GM21526 (cell line): ENCODE measurements around the gene IL12RB2.

ENCODE experiments used
- ATAC-seq: cut with Tn5 transposase; IDR thresholded peaks from one replicate; pipeline ENCODE4 v1.9.1; 2021; ENCODE audit warnings: moderate library complexity; ENCODE audit not compliant: unreplicated experiment, low FRiP score

IL12RB2 gene

DNA sequence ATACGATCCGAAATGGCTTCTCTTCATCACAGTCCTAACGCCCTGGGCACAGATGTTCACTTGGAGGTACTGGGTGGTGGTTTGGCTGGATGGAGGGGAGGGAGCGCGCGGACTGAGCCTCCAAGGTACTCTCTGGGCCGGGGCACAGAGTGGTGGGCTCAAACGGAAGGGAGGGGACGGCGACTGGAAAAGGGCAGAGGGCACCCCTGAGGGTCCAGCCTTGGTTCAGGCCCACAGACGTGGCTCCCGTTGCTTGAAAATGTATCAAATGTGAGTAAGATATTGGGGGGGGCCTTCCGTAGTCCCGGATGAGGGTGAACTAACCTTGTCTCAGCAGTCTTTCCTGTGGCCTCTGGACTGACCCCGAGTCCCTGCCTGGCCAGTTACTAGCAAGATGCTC is 463 bp downstream of the IL12RB2 start:
- no peak for ATAC-seq

DNA sequence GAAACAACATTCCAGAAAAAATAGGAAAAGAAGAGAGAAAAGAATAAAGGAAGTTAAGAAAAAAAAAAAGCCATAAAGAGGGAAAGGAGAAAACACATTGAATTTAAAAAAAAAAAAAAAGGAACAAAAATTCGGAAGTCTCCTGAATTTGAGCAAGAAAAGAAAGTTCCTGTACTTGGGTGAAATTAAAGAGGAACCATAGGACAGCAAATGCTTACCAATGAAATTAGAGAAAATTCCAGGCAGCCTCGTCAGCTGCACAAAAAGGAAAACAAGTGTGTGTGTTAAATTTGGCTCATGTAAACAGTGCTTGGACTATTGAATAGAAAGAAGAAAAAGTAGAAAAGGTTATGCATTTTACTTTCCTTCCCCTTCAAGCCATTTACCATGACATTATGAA is 4.9 kb downstream of the IL12RB2 start:
- ATAC-seq, result no peak

DNA sequence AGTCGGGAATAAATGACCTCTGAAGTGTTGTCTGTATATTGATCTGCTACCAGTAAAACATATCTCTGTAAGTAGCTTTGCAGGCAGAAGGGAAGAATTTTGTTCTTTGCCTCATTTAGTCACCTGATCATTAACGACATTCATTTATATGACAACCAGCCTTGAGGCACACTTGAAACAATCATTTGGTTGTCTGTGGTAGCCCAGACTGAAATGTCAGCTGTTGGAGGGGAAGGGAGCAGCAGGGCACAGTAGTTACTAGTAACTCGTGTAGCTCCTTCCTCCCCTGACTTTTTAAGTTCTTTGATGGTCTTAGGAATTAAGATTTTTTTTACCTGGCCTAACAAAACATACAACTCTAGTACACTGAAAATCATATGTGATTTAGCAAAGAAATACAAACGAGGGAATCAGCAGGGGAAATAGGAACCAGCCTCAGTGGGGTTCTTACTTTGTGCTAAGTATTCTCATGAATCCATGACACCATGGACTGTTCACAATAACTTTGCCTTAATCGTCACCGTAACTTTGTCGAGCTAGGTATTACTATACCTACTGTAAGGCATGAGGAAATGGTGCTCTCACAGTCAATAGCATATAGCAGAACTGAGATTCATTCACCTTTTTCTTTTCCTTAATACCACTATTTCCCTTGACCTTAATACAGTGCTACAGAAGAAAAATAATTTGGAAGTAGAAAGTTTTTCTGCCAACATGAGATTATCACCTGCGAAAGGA is 6.4 kb downstream of the IL12RB2 start:
- no peak for ATAC-seq

DNA sequence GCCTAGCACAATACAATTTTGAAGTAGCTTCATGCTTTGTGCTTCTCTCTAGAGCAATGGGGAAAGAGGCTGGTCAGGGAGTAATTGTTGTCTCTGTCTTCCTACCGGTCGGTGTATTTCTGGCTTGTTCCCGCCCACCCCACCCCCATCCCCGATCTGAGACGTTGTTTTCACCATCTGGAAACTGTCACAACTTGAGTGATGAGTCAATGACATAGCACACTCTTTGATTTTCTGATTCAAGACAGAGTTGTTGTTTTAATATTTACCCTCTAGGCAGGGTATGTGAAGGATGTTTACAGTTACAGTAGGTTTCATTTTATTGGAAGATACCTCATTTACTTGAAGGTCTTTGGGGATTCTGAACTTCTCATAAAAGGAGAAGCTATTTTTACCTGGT is 7.0 kb downstream of the IL12RB2 start:
- ATAC-seq, result no peak

DNA sequence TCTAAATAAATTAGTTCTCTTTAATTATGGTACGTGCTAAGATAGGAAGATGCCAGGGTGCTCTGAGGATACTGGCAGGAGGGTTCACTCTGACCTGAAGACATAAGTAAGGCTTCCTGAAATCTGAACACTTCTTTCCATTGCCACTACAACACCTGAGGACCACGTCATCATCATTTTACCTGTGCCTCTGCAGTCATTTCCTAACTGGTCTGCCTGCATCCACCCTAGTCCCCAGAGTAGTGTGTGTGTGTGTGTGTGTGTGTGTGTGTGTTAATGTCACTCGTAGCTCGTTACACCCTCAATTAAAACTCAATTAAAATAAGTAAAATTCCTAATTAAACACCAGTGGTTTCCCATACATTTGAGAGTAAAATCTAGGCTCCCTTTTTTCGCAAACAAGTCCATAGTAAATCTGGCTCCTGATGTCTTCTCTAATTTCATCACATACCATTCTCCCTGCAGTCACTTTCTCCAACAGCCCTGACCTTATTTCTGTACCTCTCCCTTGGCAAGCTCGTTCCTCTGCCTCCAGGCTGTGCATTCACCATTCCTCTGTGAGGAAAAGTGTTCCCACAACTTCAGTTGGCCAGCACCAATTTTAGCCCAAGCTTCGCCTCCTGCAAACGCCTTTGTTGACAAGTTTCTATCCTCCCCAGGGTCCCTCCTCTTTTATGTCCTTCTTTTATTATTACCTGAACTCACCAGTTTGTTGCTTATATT is 8.7 kb downstream of the IL12RB2 start:
- no peak for ATAC-seq

DNA sequence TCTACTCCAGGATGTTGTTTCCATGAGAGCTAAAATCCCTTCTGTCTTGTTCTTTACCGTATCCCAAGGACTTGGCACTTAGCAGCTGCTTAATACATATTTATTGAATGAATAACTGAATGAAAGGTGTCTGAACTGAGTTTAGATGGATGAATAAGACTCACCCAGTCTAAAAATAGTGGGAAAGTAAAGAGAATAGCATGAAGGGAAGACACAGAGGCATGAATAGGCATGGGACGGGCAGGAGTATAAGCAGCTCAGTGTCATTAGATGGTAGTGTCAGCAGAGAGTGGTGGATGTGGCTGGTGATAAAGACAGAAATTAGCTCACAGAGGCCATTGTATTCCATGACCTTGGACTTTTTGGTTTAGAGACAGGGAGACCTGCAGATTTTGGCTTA is 9.2 kb downstream of the IL12RB2 start:
- no peak for ATAC-seq

DNA sequence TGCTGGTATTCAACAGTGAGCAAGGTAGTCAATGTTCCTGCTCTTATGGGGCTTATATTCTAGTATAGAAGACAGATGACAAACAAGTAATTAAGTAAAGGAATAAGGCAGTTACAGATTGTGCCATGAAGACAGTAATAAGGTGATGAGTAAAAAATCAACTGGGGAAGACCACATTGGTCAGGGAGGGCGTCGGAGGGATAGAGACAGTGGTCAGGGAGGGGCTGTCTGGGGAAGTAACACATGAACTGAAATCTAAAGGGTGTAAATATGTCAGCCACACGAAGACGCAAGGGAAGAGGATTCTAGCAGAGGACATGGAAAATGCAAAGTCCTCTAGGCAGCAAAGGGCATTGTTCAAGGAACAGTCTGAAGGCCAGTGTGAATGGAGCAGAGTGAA is 10.1 kb downstream of the IL12RB2 start:
- ATAC-seq, result no peak

DNA sequence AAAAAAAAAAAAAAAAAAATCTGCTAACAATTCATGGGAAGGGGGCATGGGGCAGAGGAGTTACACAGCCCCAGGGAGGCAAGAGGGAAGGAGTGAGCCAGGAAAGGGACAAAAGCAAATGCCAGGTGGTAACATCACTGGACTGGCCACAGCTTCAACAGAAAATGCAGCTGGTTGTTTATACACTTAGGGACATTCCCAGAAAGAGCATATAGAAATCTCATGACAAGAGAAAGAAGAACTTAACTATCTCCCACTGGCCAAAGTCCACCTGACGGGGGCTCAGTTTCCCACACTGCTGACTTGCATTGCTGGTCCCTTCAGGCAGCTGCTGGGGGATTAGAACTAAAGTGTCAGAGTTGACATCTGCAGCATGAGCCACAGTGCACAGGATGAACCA is 14.8 kb downstream of the IL12RB2 start:
- ATAC-seq, result no peak

DNA sequence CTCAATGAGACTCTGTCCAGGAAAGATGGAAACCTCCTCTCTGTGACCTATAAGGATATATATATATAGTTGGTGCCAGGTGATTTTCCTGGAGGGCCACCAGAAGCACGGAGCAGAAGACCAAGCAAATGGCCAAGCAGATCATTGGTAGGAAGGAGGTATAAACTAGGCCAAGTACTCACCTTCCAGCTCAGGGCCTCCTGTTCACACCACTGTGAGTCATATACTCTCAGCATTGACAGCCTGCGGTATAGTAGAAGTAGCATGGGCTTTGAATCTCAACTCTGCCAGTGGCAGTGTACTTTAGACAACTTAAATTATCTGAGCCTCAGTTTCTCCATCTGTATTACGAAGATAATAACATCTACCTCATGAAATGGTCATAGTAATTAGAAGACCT is 15.4 kb downstream of the IL12RB2 start:
- no peak for ATAC-seq

DNA sequence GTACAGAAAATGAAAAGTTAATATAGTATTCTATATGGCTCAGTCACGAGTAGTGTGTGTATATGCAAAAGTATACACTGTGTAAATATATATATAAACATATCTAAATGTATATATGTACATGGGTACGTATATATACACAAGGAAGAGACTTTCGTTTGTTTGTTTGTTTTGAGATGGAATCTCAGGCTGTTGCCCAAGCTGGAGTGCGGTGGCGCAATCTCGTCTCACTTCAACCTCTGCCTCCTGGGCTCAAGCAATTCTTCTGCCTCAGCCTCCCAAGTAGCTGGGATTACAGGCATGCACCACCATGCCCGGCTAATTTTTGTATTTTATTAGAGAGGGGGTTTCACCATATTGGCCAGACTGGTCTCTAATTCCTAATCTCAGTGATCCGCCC is 16.4 kb downstream of the IL12RB2 start:
- ATAC-seq, result no peak

DNA sequence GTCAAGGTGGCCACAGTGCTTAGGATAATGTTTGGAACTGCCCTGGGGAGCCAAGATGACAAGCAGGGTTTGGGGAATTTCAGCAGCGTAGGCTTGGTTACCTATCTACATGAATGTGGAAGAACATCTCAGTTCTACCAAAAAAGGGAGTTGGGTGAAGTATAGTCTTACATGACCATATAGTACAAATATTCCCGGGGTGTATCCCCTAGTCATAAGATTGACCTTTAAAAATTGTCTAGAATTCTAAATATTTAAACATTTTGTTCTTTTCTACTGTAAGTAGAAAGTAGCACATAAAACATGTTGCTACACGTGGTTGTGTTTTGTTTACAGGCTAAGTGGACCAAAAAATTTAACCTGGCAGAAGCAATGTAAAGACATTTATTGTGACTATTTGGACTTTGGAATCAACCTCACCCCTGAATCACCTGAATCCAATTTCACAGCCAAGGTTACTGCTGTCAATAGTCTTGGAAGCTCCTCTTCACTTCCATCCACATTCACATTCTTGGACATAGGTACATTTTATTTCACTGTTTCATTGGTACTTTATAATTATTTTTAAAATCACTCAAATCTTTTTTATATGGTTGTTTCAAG is 20.3 kb downstream of the IL12RB2 start:
- ATAC-seq, result no peak

DNA sequence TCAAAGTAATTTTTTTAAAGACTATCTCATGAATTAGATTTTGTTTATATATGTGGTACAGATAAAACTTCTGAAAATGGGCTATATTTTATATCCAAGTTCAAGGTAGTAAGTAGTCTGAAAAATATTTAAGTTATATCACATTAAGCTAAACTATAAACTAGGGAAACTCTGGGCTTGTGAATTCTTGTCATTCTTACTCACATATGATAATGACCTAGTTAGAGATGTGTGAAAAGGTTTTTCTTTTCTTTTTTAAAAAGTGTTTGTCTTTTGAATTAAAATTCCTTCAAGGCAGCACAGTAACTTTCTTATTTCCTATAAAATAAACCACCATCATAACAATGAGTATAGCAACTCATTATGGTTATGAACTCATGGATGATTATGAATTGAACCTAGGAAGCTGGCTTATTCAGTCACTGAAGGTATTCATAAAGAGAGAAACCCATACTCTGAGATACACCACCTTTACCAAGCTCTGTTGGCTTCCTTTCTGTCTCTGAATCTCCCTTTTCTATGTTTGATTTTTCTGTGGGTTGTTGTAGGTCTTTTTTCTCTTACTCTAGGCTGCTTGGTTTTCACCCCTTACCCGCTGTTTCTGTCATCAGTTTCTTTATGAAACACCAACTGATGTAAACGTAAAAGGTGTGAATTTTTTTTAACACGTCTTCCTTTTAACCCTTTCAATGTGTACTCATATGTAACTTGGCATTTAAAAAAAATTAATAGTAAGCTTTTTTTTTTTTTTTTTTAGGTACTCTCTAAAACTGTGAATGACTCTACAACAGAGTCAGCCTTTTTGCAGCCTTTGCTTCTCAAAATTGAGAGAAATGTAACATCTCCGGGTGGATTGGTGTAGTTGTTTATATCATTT is 25.2 kb downstream of the IL12RB2 start:
- peak; percentile 88 for ATAC-seq

DNA sequence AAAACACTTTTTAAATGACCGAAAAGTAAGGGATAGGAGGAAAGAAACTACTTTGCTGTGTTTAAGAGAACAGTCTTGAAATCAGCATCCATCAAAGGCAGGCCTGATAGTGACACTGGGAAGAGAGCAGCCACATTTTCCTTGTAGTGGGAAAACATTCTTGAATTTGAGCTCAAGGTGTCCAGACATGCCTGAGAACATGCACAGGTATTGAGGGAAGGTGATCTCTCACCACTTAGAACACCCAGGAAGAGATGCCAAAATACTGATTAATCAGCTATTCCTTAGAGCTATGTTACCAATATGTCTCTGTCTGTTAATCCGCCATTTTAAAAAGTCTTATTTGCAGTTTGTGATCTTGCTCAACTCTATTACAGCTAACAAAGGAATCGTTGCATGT is 25.9 kb downstream of the IL12RB2 start:
- no peak for ATAC-seq

DNA sequence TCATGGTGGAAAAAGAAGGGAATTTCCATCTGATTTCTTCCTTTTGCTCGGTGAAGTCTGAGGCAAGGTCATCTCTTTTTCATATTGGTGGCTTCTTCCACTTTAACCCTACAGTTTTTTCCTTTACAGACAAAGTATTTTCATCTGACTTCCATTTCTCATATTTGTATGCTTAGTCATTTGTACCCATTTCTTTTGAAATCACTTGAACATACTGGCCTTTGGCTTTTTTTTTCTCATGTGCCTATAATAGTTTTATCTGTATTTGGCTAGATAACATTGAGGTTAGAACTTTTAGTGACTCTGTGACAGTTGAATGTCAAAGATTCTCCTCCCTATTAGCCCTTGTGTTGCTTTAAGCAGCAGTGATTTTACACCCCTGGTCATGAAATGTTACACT is 27.7 kb downstream of the IL12RB2 start:
- ATAC-seq, result no peak

DNA sequence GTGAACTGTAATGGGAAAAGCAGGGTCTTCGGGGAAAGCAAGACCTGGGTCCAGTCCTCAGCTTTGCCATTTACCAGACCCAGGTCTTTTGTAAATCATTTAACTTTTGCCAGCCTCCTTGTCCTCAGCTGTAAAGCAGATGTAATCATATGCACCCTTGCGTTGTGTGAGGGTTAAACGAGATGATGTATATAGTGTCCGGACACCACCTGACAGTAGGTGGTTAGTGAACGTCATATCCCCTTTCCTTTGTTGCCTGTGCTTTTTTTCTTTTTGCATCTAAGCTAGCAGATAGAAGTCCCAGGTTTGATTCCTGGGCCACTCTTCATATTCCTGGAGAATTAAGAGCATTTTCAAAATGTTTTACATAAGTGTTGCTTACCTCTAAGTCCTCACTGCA is 28.5 kb downstream of the IL12RB2 start:
- ATAC-seq, result no peak

DNA sequence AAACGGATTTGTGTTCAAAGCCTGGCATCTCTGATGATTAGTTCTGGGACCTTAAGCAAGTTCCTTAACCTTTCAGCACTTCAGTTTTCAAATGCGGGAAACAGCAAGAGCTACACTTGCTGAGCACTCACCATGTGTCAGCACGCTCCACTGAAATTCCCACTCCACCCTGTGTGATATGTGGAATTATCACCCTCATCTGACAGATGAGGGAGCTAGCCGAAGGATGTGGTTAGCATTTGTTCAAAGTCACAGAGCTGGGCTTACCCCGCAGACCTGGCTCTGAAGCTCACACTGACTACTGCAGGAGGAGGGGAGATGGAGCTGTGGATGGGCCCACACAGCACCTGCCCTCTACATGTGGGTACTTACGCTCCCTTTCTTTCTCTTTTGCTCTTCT is 29.1 kb downstream of the IL12RB2 start:
- ATAC-seq, result no peak

DNA sequence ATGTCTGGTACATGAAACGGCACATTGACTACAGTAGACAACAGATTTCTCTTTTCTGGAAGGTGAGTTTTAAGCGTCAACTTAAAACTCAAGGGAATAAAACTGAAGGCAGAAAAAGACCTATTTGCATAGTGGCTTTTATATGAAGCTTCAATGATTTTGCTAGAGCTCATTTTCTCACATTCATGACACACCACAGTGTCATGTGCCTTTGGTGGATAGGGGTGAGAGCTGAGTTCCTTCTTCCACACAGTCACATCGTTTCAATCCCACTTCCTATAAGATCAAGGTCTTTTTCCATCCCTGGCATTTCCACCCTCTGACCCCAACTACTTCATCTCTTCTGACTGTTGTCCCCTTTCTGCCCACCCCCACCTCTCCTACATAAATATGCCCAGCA is 31.0 kb downstream of the IL12RB2 start:
- no peak for ATAC-seq

DNA sequence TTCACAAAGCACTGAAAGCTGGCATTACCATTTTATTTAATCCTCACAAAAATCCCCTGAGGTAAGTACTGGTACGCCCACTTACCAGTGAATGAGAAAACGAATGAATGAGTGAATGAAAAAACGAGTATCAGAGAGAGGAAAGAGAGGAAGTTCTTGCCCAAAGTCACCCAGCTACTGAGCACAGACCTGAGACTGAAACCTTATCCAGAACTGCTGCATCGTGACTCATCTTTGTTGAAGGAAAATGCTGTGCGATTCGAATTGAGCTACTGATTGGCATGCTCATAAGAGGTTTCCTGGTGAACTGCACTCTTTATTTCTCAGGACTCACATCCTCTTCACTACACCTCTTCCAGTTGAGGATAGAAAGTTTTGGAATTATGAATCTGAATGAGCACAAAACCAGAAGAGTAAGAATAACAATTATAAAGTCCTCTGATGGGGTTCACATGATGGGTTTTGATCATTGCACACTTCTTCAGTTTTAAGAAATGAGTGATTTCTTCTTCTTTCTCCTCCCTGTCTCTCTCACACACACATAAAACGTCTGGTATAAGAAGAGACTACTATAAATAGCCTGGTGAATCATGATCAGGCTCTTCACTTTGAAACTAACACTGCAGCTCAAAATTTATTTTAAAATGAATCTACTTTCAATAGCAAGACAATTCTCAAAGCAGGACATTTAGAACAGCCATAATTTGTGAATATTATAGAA is 32.1 kb downstream of the IL12RB2 start:
- peak; percentile 38 for ATAC-seq

DNA sequence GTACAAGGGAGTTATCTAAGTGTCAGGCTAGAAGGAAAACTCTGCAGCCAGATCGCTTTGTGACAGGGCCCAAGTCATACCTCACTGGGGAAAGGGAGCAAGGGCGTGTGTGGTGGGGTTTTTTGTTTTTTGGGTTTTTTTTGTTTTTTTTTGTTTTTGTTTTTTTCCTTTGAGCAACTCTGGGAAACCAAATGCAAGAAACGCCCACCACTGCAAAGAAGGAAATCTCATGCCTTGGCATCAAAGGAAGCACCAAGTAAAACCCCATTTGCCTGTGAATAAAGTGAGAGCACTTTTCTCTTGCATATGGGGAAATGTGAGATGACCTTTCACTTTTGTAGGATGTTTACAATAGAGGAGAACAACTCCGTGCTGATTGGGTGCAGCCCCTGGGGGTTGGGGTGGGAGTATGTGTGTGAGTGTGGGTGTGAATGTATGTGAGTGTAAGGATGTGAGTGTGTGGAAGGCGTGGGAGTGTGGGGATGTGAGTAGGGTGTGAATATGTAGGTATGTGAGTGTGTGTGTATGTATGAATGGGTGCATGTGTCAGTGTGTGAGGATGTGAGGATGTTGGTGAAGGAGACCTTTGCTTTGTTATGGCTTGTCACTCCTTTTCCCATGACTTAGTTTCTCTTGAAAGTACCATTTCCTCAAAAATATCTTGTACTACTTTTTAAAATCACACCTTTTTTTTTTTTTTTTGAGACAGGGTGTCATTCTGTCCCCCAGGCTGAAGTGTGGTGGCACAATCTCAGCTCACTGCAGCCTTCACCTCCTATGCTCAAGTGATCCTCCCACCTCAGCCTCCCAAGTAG is 34.6 kb downstream of the IL12RB2 start:
- ATAC-seq, result peak; percentile 38
